Karpas-422 (cell line): ENCODE data around the gene FBXL17. TPM values are rescaled to one million over a fixed set of nuclear protein-coding genes. Genes with fewer than 3 reads are reported as not detected.
"Not testable (repeated sequence)": the region's sequence is repeated elsewhere in the genome, so short reads cannot be mapped to it uniquely, and the experiment has no call there.

Experiments used
- DNase-seq: peaks from one replicate; pipeline ENCODE4 v3.0.0-alpha.2; 2015
- H2AFZ ChIP-seq: fragments of 200-600 bp; sonication (generic); 2 replicates; pipeline ENCODE4 v1.6.1; 2014; ENCODE audit warnings: antibody characterized with exemption, low read length, mixed read lengths
- H3K27ac ChIP-seq: fragments of 200-600 bp; sonication (generic); 2 replicates; pipeline ENCODE4 v1.5.1; 2014; ENCODE audit warnings: mild to moderate bottlenecking, low read length, moderate library complexity
- H3K27me3 ChIP-seq: fragments of 200-600 bp; sonication (generic); 2 replicates; pipeline ENCODE4 v1.6.1; 2014; ENCODE audit warnings: low read length, mixed read lengths
- H3K36me3 ChIP-seq: fragments of 200-600 bp; sonication (generic); 2 replicates; pipeline ENCODE4 v1.6.1; 2014; ENCODE audit warnings: low read length, mixed read lengths; ENCODE audit not compliant: insufficient read depth
- H3K4me1 ChIP-seq: fragments of 200-600 bp; sonication (generic); 2 replicates; pipeline ENCODE4 v1.6.1; 2014; ENCODE audit warnings: mild to moderate bottlenecking, low read length, mixed read lengths
- H3K4me2 ChIP-seq: fragments of 200-600 bp; sonication (generic); 2 replicates; pipeline ENCODE4 v1.6.1; 2014; ENCODE audit warnings: low read length, low read depth, mild to moderate bottlenecking; ENCODE audit not compliant: poor library complexity, severe bottlenecking
- H3K4me3 ChIP-seq: fragments of 200-600 bp; sonication (generic); 2 replicates; pipeline ENCODE4 v1.5.1; 2014; ENCODE audit warnings: mild to moderate bottlenecking, antibody characterized with exemption, low read length, mixed read lengths
- H3K79me2 ChIP-seq: fragments of 200-600 bp; sonication (generic); 2 replicates; pipeline ENCODE4 v1.6.1; 2014; ENCODE audit warnings: mild to moderate bottlenecking, low read length, mixed read lengths
- H3K9ac ChIP-seq: fragments of 200-600 bp; sonication (generic); 2 replicates; pipeline ENCODE4 v1.6.0; 2014; ENCODE audit warnings: low read length
- H3K9me2 ChIP-seq: fragments of 200-600 bp; sonication (generic), shearing (Covaris generic); replicated peaks from 2 replicates; pipeline ENCODE4 v1.6.0; 2014; ENCODE audit warnings: mild to moderate bottlenecking, low read length, moderate library complexity; ENCODE audit not compliant: insufficient read depth
- H3K9me3 ChIP-seq: fragments of 300-700, 200-600 bp; sonication (generic); 2 replicates; pipeline ENCODE4 v1.6.1; 2014; ENCODE audit warnings: low read length, mixed read lengths
- H4K20me1 ChIP-seq: fragments of 200-600 bp; sonication (generic); 2 replicates; pipeline ENCODE4 v1.6.1; 2014; ENCODE audit warnings: mild to moderate bottlenecking, antibody characterized with exemption, low read length, low read depth; ENCODE audit not compliant: insufficient read depth
- total RNA-seq: library from RNA; depleted of rRNA; stranded (reverse); fragments of >200 nt; shearing (Covaris generic); gene quantifications from 2 replicates; pipeline ENCODE4 v1.2.3, GENCODE V29; 2014; ENCODE audit warnings: low replicate concordance

FBXL17 gene
- total RNA-seq, 1 experiment from 2014 or later = 26.9 TPM

- Histone ChIP-seq H3K27ac (no peak overlapping the region), H3K27me3 (no peaks in the 10 kb centered on the region), H3K36me3 (no peaks in the 10 kb centered on the region), H3K4me2 (no peak overlapping the region), H4K20me1 (no peaks in the 10 kb centered on the region), H3K79me2 (0 out of 2 replicates have a peak, but pooled peaks cover 3% of the 10 kb centered on the region), H3K9me3 (no peaks in the 10 kb centered on the region), H3K9ac (no peak overlapping the region), H3K9me2 (no peaks in the 10 kb centered on the region), H3K4me1 (peaks cover 6% of the 10 kb centered on the region; the same call in 1 of the 2 replicates), H3K4me3 (no peak overlapping the region), H2AFZ (no peak overlapping the region)
- DNase-seq = no peak
Observed at GRCh38 chr5:108295578-108296368, 86.1 kb downstream of the FBXL17 start.

- Histone ChIP-seq H3K9ac (no peak overlapping the region), H3K4me2 (no peak overlapping the region), H3K79me2 (0 out of 2 replicates have a peak, but pooled peaks cover 3% of the 10 kb centered on the region), H3K9me2 (no peaks in the 10 kb centered on the region), H3K4me1 (no peaks in the 10 kb centered on the region), H3K27ac (no peak overlapping the region), H3K9me3 (peaks cover 6% of the 10 kb centered on the region; the same call in 1 of the 2 replicates), H2AFZ (no peak overlapping the region), H3K4me3 (no peak overlapping the region), H3K27me3 (no peaks in the 10 kb centered on the region), H4K20me1 (0 out of 2 replicates have a peak, but pooled peaks cover 4% of the 10 kb centered on the region), H3K36me3 (no peaks in the 10 kb centered on the region)
- DNase-seq = no peak
Observed at GRCh38 chr5:108280960-108281569, 100.8 kb downstream of the FBXL17 start.

- H3K4me3 ChIP-seq = no peak overlapping the region
Observed at GRCh38 chr5:108280248-108280647, 101.7 kb downstream of the FBXL17 start.

DNA sequence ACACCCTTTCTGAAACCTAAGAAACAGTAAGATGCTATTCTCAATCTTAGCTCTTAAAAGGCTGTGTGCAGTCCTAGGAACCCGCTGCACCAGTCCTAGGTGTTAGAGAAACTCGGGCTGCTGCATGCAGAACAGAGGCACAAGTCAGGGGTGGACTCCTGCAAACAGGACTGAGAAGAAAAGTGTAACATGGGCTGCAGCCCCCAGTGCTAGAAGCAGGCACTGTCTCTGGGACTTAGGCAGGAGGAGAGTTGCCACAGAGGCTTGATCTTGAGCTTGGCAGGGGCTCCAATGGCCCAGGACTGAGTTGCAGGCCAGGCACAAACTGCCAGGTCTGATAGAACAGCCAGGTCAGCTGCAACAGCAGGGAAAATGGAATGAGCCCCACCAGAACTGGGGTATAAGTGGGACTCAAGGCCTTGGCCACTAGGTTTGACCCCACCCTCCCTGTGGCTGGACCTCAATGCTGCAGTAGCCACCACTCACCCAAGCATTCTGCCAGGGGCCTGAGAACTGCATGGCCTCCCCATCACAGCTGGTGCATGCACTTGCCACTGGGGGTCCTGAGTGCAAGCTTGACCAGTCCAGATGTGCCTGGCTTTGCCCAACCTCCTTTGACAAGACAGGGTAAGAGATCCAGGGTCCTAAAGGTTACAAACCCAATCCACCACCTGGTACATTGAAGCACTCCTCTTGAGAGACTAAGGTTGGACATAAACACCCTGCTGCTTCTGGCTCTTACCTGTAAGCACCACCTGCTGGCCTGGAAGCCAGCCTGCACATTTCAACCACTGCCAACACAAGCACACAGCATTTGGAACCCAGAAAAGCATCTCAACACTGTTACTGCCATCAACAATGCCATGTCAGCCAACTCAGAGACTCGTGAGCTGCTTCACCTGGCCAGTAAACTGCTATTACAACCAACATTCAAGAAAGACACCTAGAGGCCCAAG lies 103.3 kb downstream of the FBXL17 start:
- Histone ChIP-seq H2AFZ (no peak overlapping the region), H3K9me3 (peaks cover 6% of the 10 kb centered on the region; the same call in 1 of the 2 replicates), H4K20me1 (0 out of 2 replicates have a peak, but pooled peaks cover 4% of the 10 kb centered on the region), H3K4me1 (no peaks in the 10 kb centered on the region), H3K79me2 (0 out of 2 replicates have a peak, but pooled peaks cover 3% of the 10 kb centered on the region), H3K4me2 (no peak overlapping the region), H3K27me3 (no peaks in the 10 kb centered on the region), H3K27ac (no peak overlapping the region), H3K36me3 (no peaks in the 10 kb centered on the region), H3K9ac (no peak overlapping the region), H3K4me3 (no peak overlapping the region), H3K9me2 (no peaks in the 10 kb centered on the region)
- peak; percentile 45 for DNase-seq

More at GRCh38 chr5:108280248-108280647, 101.7 kb downstream of the FBXL17 start:
- Histone ChIP-seq H3K9me3 (peaks cover 6% of the 10 kb centered on the region; the same call in 1 of the 2 replicates), H3K79me2 (0 out of 2 replicates have a peak, but pooled peaks cover 3% of the 10 kb centered on the region), H4K20me1 (0 out of 2 replicates have a peak, but pooled peaks cover 4% of the 10 kb centered on the region), H3K27ac (no peak overlapping the region), H3K27me3 (no peaks in the 10 kb centered on the region), H3K36me3 (no peaks in the 10 kb centered on the region), H3K4me2 (no peak overlapping the region), H3K9ac (no peak overlapping the region), H3K9me2 (no peaks in the 10 kb centered on the region), H3K4me1 (no peaks in the 10 kb centered on the region), H2AFZ (no peak overlapping the region)
- no peak for DNase-seq

DNA sequence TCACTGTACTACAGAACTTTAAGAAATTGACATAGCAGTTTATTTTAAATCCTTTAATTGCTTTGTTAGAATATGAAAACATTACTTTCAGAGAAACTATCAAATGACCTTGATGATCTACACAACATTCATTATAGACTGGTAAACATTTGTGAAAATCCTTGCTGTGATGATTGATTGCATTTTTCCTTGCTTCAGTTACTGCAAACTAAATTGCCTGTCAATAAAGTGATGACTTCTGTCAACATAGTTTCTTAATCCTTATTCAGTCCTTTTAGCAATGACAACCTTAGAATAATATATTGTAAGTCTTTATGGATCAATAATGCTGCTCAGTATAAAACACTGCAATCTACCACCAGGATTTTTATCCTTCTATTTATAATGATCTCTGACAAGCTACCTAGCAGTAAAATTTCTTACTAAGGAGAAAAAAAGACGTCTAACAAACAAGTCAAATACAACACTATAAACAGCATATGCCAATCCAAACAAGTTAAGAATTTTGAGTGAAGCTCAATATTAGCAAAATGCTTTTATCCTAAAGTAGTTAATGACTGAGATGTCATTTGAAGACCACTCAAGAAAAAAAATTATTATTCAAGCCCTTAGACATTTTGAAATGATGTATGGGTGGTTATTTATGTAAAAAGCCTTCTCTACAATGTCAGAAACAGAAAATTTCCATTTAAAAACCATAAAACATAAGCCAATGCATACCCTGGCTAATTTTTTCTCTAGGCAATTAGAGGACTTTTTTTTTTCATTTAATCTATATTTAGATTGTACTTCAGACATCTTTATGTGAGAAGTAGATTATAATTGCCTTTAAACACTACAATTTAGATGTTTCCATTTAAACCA lies 105.5 kb downstream of the FBXL17 start:
- Histone ChIP-seq H3K4me3 (no peak overlapping the region), H3K9me2 (no peaks in the 10 kb centered on the region), H4K20me1 (0 out of 2 replicates have a peak, but pooled peaks cover 4% of the 10 kb centered on the region), H3K27me3 (no peaks in the 10 kb centered on the region), H3K4me1 (no peaks in the 10 kb centered on the region), H3K27ac (no peak overlapping the region), H3K4me2 (no peak overlapping the region), H3K9ac (no peak overlapping the region), H3K79me2 (0 out of 2 replicates have a peak, but pooled peaks cover 3% of the 10 kb centered on the region), H2AFZ (no peak overlapping the region), H3K9me3 (no peaks in the 10 kb centered on the region), H3K36me3 (no peaks in the 10 kb centered on the region)
- no peak for DNase-seq

GRCh38 chr5:108274080-108274479 lies 107.8 kb downstream of the FBXL17 start:
- not testable (repeated sequence) for H3K79me2 ChIP-seq, H3K27ac ChIP-seq, H2AFZ ChIP-seq, H4K20me1 ChIP-seq, H3K4me1 ChIP-seq, H3K4me3 ChIP-seq, H3K9ac ChIP-seq, H3K9me3 ChIP-seq, H3K9me2 ChIP-seq, H3K27me3 ChIP-seq, H3K36me3 ChIP-seq, DNase-seq, H3K4me2 ChIP-seq

GRCh38 chr5:108271127-108271526 lies 110.8 kb downstream of the FBXL17 start:
- Histone ChIP-seq H2AFZ (no peak overlapping the region), H3K4me1 (peaks cover 11% of the 10 kb centered on the region), H3K79me2 (no peaks in the 10 kb centered on the region), H3K9me3 (no peaks in the 10 kb centered on the region), H3K9me2 (no peaks in the 10 kb centered on the region), H3K4me3 (no peak overlapping the region), H3K27me3 (no peaks in the 10 kb centered on the region), H3K4me2 (no peak overlapping the region), H3K36me3 (no peaks in the 10 kb centered on the region), H3K27ac (no peak overlapping the region), H3K9ac (no peak overlapping the region), H4K20me1 (no peaks in the 10 kb centered on the region)
- DNase-seq = no peak
